HK-2 (cell line): Measurements from ENCODE around the gene CREB3.
A peak's percentile ranks its signal among the peaks of the same experiment; 100 is the strongest.

ENCODE experiments used
- DNase-seq: peaks from one replicate; pipeline ENCODE4 v3.0.0-alpha.2; 2018; ENCODE audit not compliant: unreplicated experiment

The CREB3 gene

GRCh38 chr9:35725362-35725761, 7.1 kb upstream of the CREB3 start:
- DNase-seq = no peak

GRCh38 chr9:35726931-35727330, 5.5 kb upstream of the CREB3 start:
- DNase-seq = no peak

GRCh38 chr9:35727676-35728040, 4.8 kb upstream of the CREB3 start:
- DNase-seq = no peak

- DNase-seq = peak; percentile 63
Observed at GRCh38 chr9:35728041-35728971, 4.2 kb upstream of the CREB3 start.

- DNase-seq = no peak
Observed at GRCh38 chr9:35729101-35729500, 3.4 kb upstream of the CREB3 start.

GRCh38 chr9:35729700-35730485, 2.6 kb upstream of the CREB3 start:
- peak; percentile 55 for DNase-seq

GRCh38 chr9:35730486-35730854, 2.0 kb upstream of the CREB3 start:
- no peak for DNase-seq

GRCh38 chr9:35731415-35732184, 866 bp upstream of the CREB3 start:
- DNase-seq = no peak

- DNase-seq = peak; percentile 55
Observed at GRCh38 chr9:35732800-35733541, 505 bp downstream of the CREB3 start.

GRCh38 chr9:35734096-35734495, 1.6 kb downstream of the CREB3 start:
- DNase-seq = no peak

GRCh38 chr9:35736201-35736633, 3.8 kb downstream of the CREB3 start:
- DNase-seq = peak; percentile 54

- DNase-seq = no peak
Observed at GRCh38 chr9:35737143-35737542, 4.7 kb downstream of the CREB3 start.

GRCh38 chr9:35738186-35738585, 5.7 kb downstream of the CREB3 start:
- DNase-seq = no peak

GRCh38 chr9:35738924-35739323, 6.5 kb downstream of the CREB3 start:
- no peak for DNase-seq

- no peak for DNase-seq
Observed at GRCh38 chr9:35740243-35740642, 7.8 kb downstream of the CREB3 start.

GRCh38 chr9:35741740-35742139, 9.3 kb downstream of the CREB3 start:
- no peak for DNase-seq

GRCh38 chr9:35743452-35743851, 11.0 kb downstream of the CREB3 start:
- DNase-seq = no peak

- no peak for DNase-seq
Observed at GRCh38 chr9:35743880-35744518, 11.5 kb downstream of the CREB3 start.

- DNase-seq = no peak
Observed at GRCh38 chr9:35745569-35745968, 13.1 kb downstream of the CREB3 start.

- DNase-seq = no peak
Observed at GRCh38 chr9:35746583-35746982, 14.1 kb downstream of the CREB3 start.
